HepG2 (cell line): ENCODE results near the gene MOCS2. TPM values are rescaled to one million over a fixed set of nuclear protein-coding genes. Genes with fewer than 3 reads are reported as not detected.

ENCODE experiments used
- ATAC-seq: fragments of 200-7000 bp; cut with Tn5 transposase; 3 replicates; pipeline ENCODE4 v1.9.1; 2020; ENCODE audit warnings: mild to moderate bottlenecking, moderate library complexity
- BruUV-seq: library from RNA; stranded (reverse); fragments of 400-500 nt; replicated peaks from 2 replicates; lab custom pipeline; 2021; lab: Mats Ljungman, UMichigan
- CTCF ChIA-PET: fragments of 300-600 bp; formaldehyde crosslinking; extraction: SDS; loops from one replicate; lab custom pipeline; 2021; ENCODE audit warnings: low total read pairs, inconsistent platforms, low intra/inter-chr PET ratio; lab: Yijun Ruan, JAX
- POLR2A ChIA-PET: fragments of 350-600 bp; sonication (Branson Sonifier 250); formaldehyde crosslinking; loops from one replicate; lab custom pipeline; 2020; ENCODE audit warnings: antibody characterized with exemption, inconsistent platforms; lab: Yijun Ruan, JAX
- DNase-seq: peaks from one replicate; pipeline ENCODE4 v3.0.0-alpha.2; 2015; ENCODE audit warnings: low spot score
- FAIRE-seq: peaks from 3 replicates; lab custom pipeline; 2011; peaks lifted over from hg19 to GRCh38; lab: Jason Lieb, UNC
- H2AFZ ChIP-seq: one replicate; pipeline ENCODE4 v1.6.1; 2011; ENCODE audit warnings: low read length, inconsistent platforms
- H3K27ac ChIP-seq: fragments of 300-600 bp; 3 replicates; pipeline ENCODE4 v1.8.0; 2011; ENCODE audit warnings: mixed run types, mild to moderate bottlenecking, mixed read lengths, low read length, inconsistent platforms; ENCODE audit not compliant: insufficient read depth; ENCODE audit errors: extremely low read length
- H3K27me3 ChIP-seq, 2 experiments: fragments of 200-600 bp in 1 of 2; 2 replicates in 1 of 2; 3 replicates in 1 of 2; pipeline versions ENCODE4 v1.6.0 to v1.8.0; 2011; ENCODE audit warnings: low read length in 2 of 2, mild to moderate bottlenecking in 2 of 2, moderate library complexity in 2 of 2, inconsistent platforms in 1 of 2; ENCODE audit not compliant: insufficient read depth in 2 of 2, control insufficient read depth in 1 of 2
- H3K36me3 ChIP-seq, 2 experiments: fragments of 200-600 bp in 1 of 2; replicated peaks in 1 of 2; 2 replicates in 1 of 2; 3 replicates in 1 of 2; pipeline versions ENCODE4 v1.5.1 to v1.8.0; 2011; ENCODE audit warnings: low read length in 2 of 2, inconsistent platforms in 1 of 2; ENCODE audit not compliant: insufficient read depth in 2 of 2, control insufficient read depth in 1 of 2
- H3K4me1 ChIP-seq: 2 replicates; pipeline ENCODE4 v1.5.1; 2012; ENCODE audit warnings: low read length, inconsistent platforms; ENCODE audit not compliant: insufficient read depth
- H3K4me2 ChIP-seq: 2 replicates; pipeline ENCODE4 v1.6.0; 2011; ENCODE audit warnings: low read depth, low read length, inconsistent platforms
- H3K4me3 ChIP-seq, 3 experiments: fragments of 200-600 bp in 1 of 3; sonication (generic), shearing (Covaris generic) in 1 of 3; replicated peaks in 1 of 3; 2 replicates each; pipeline ENCODE4 v1.5.1; 2011 to 2016; ENCODE audit warnings: low read length in 3 of 3, inconsistent platforms in 2 of 3, low read depth in 2 of 3, mild to moderate bottlenecking in 2 of 3, control low read depth in 1 of 3, mixed read lengths in 1 of 3; ENCODE audit not compliant: insufficient read depth in 1 of 3
- H3K79me2 ChIP-seq: one replicate; pipeline ENCODE4 v1.6.1; 2011; ENCODE audit warnings: low read length, inconsistent platforms; ENCODE audit not compliant: insufficient read depth
- H3K9ac ChIP-seq: 2 replicates; pipeline ENCODE4 v1.6.0; 2011; ENCODE audit warnings: mild to moderate bottlenecking, low read depth, low read length, inconsistent platforms; ENCODE audit not compliant: insufficient read depth
- H3K9me3 ChIP-seq: 2 replicates; pipeline ENCODE4 v1.5.1; 2012; ENCODE audit warnings: mild to moderate bottlenecking, low read length
- H4K20me1 ChIP-seq: 2 replicates; pipeline ENCODE4 v1.6.0; 2011; ENCODE audit warnings: inconsistent platforms, mild to moderate bottlenecking, low read length, moderate library complexity; ENCODE audit not compliant: insufficient read depth
- NFE2L1 ChIP-seq: sonication (generic); formaldehyde crosslinking; IDR thresholded peaks from 2 replicates; pipeline ENCODE4 v1.4.0; 2020; ENCODE audit warnings: missing genetic modification reagents, mild to moderate bottlenecking, borderline replicate concordance
- WGBS: methylation state at CpG from one replicate; pipeline ENCODE4 v1.1.6; 2017; ENCODE audit warnings: low lambda C conversion rate; 5-methylcytosine and 5-hydroxymethylcytosine counted together
- in situ Hi-C: cut with HindIII; loops from 2 replicates; pipeline ENCODE4 v1.10.0; 2017; ENCODE audit warnings: low pct_unique_long_range_greater_than_20kb; ENCODE audit not compliant: extremely low pct_ligation_motif_present
- intact Hi-C: fragments of 100-400 bp; cut with micrococcal nuclease; formaldehyde crosslinking; loops from one replicate; pipeline ENCODE4 v1.10.0; 2022; ENCODE audit not compliant: unreplicated experiment
- polyA plus RNA-seq, 8 experiments: library from polyadenylated mRNA; depleted of rRNA in 3 of 8; stranded (reverse) in 7 of 8; unstranded in 1 of 8; fragments of >200 nt; fragmentation: Illumina TruSeq in 4 of 8; extraction: Trizol in 4 of 8; gene quantifications; 2 replicates each; pipeline versions ENCODE4 v1.2.1 to v1.2.3, GENCODE V29; 2011 to 2016; ENCODE audit warnings: low read depth in 4 of 8, missing spikeins in 1 of 8, mixed read lengths in 1 of 8; ENCODE audit not compliant: insufficient read depth in 1 of 8
- total RNA-seq, 5 experiments: library from RNA; depleted of rRNA; stranded (reverse); fragments of >200 nt; fragmentation: Illumina TruSeq; extraction: Trizol; gene quantifications; 2 replicates each; pipeline ENCODE4 v1.2.3, GENCODE V29; 2016; ENCODE audit warnings: low read depth in 1 of 5
- TF ChIP-seq, protein P1 (sequence below): sonication (generic); formaldehyde crosslinking; IDR thresholded peaks from 2 replicates; pipeline ENCODE4 v1.4.0; 2020; ENCODE audit warnings: low read depth, mild to moderate bottlenecking, missing genetic modification reagents
- TF ChIP-seq, protein P2 (sequence below): sonication (generic); formaldehyde crosslinking; IDR thresholded peaks from 2 replicates; pipeline ENCODE4 v1.4.0; 2020; ENCODE audit warnings: missing genetic modification reagents
- TF ChIP-seq, protein P3 (sequence below), 2 experiments: sonication (generic) in 1 of 2; formaldehyde crosslinking in 1 of 2; IDR thresholded peaks; 2 replicates each; pipeline versions ENCODE4 v1.6.1 to v1.9.0; 2014 to 2022; ENCODE audit warnings: antibody characterized with exemption in 1 of 2, borderline replicate concordance in 1 of 2, inconsistent platforms in 1 of 2, low read depth in 1 of 2, missing genetic modification reagents in 1 of 2

MOCS2 gene
- total and polyA plus RNA-seq, 2 of the 13 experiments (the other 11 are each of a cell fraction or from before 2014, with no cell fraction given), result 19.2 to 41.9 TPM

- H3K79me2 ChIP-seq, result no peaks in the 10 kb centered on the region
- H3K4me2 ChIP-seq, result no peak overlapping the region
- WGBS, result 67% methylated on average over 2 of the region's 2 CpGs
- BruUV-seq, result no TSS peak
- H3K9ac ChIP-seq, result no peak overlapping the region
- H3K4me1 ChIP-seq, result peaks cover 19% of the 10 kb centered on the region
- intact Hi-C loops, result loop anchor here (5.0 to 10.0 kb wide), 2 partner anchors 65 to 312 kb away; partner anchors contain the start of genes ITGA1 and PELO
- POLR2A ChIA-PET, result interaction anchor here (2.3 kb wide), 1 partner anchor 10 kb away, joined by 7 read pairs; the partner anchor contains the start of gene MOCS2
- in situ Hi-C loops, result loop anchor here (5.0 kb wide), 1 partner anchor 152 kb away; no protein-coding TSS in a partner anchor
- ATAC-seq (peak; percentile 60), FAIRE-seq (no peak), DNase-seq (peak; percentile 17)
- no peak overlapping the region for H3K4me3 ChIP-seq
- H3K27me3 ChIP-seq, result no peaks in the 10 kb centered on the region
- H3K36me3 ChIP-seq, result peaks cover 4 to 35% of the 10 kb centered on the region in 2 experiments
- peak overlapping the region; percentile 33 for H3K27ac ChIP-seq
- CTCF ChIA-PET, result no interaction called here
- no peaks in the 10 kb centered on the region for H3K9me3 ChIP-seq
- TF ChIP-seq, protein P1, sequence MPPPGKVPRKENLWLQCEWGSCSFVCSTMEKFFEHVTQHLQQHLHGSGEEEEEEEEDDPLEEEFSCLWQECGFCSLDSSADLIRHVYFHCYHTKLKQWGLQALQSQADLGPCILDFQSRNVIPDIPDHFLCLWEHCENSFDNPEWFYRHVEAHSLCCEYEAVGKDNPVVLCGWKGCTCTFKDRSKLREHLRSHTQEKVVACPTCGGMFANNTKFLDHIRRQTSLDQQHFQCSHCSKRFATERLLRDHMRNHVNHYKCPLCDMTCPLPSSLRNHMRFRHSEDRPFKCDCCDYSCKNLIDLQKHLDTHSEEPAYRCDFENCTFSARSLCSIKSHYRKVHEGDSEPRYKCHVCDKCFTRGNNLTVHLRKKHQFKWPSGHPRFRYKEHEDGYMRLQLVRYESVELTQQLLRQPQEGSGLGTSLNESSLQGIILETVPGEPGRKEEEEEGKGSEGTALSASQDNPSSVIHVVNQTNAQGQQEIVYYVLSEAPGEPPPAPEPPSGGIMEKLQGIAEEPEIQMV (CRISPR knock-in tag), result no peak
- no peak for TF ChIP-seq NFE2L1 (CRISPR knock-in tag)
- TF ChIP-seq, protein P2, sequence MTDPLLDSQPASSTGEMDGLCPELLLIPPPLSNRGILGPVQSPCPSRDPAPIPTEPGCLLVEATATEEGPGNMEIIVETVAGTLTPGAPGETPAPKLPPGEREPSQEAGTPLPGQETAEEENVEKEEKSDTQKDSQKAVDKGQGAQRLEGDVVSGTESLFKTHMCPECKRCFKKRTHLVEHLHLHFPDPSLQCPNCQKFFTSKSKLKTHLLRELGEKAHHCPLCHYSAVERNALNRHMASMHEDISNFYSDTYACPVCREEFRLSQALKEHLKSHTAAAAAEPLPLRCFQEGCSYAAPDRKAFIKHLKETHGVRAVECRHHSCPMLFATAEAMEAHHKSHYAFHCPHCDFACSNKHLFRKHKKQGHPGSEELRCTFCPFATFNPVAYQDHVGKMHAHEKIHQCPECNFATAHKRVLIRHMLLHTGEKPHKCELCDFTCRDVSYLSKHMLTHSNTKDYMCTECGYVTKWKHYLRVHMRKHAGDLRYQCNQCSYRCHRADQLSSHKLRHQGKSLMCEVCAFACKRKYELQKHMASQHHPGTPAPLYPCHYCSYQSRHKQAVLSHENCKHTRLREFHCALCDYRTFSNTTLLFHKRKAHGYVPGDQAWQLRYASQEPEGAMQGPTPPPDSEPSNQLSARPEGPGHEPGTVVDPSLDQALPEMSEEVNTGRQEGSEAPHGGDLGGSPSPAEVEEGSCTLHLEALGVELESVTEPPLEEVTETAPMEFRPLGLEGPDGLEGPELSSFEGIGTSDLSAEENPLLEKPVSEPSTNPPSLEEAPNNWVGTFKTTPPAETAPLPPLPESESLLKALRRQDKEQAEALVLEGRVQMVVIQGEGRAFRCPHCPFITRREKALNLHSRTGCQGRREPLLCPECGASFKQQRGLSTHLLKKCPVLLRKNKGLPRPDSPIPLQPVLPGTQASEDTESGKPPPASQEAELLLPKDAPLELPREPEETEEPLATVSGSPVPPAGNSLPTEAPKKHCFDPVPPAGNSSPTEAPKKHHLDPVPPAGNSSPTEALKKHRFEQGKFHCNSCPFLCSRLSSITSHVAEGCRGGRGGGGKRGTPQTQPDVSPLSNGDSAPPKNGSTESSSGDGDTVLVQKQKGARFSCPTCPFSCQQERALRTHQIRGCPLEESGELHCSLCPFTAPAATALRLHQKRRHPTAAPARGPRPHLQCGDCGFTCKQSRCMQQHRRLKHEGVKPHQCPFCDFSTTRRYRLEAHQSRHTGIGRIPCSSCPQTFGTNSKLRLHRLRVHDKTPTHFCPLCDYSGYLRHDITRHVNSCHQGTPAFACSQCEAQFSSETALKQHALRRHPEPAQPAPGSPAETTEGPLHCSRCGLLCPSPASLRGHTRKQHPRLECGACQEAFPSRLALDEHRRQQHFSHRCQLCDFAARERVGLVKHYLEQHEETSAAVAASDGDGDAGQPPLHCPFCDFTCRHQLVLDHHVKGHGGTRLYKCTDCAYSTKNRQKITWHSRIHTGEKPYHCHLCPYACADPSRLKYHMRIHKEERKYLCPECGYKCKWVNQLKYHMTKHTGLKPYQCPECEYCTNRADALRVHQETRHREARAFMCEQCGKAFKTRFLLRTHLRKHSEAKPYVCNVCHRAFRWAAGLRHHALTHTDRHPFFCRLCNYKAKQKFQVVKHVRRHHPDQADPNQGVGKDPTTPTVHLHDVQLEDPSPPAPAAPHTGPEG, result no peak
- TF ChIP-seq, protein P3, sequence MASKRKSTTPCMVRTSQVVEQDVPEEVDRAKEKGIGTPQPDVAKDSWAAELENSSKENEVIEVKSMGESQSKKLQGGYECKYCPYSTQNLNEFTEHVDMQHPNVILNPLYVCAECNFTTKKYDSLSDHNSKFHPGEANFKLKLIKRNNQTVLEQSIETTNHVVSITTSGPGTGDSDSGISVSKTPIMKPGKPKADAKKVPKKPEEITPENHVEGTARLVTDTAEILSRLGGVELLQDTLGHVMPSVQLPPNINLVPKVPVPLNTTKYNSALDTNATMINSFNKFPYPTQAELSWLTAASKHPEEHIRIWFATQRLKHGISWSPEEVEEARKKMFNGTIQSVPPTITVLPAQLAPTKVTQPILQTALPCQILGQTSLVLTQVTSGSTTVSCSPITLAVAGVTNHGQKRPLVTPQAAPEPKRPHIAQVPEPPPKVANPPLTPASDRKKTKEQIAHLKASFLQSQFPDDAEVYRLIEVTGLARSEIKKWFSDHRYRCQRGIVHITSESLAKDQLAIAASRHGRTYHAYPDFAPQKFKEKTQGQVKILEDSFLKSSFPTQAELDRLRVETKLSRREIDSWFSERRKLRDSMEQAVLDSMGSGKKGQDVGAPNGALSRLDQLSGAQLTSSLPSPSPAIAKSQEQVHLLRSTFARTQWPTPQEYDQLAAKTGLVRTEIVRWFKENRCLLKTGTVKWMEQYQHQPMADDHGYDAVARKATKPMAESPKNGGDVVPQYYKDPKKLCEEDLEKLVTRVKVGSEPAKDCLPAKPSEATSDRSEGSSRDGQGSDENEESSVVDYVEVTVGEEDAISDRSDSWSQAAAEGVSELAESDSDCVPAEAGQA (IDR thresholded peaks at IDR 0.05; ENCODE audit: low read depth), result no peak
- TF ChIP-seq, protein P3 (CRISPR knock-in tag; IDR thresholded peaks at IDR 0.05; ENCODE audit: borderline replicate concordance), result no peak
- H4K20me1 ChIP-seq, result peaks cover 3% of the 10 kb centered on the region; the same call in 1 of the 2 replicates
- no peak overlapping the region for H2AFZ ChIP-seq
Observed at GRCh38 chr5:53099546-53099945, 10.0 kb downstream of the MOCS2 start.
